Right atrium auricular region (tissue), 2 donors: Measurements from ENCODE around the gene KIAA1217. TPM values are rescaled to one million over a fixed set of nuclear protein-coding genes. Genes with fewer than 3 reads are reported as not detected.

ENCODE experiments used
- DNase-seq: peaks from one replicate; pipeline ENCODE4 v3.0.0-alpha.2; 2019; ENCODE audit warnings: low spot score
- H3K27ac ChIP-seq, 2 donors: fragments of 200-600 bp; sonication (generic); 1 replicate in 1 of 2; 2 replicates in 1 of 2; pipeline ENCODE4 v1.5.1; 2016 to 2019
- H3K27me3 ChIP-seq, 2 donors: fragments of 200-600 bp; sonication (generic); one replicate each; pipeline versions ENCODE4 v1.5.1 to v1.6.0; 2017 to 2019
- H3K36me3 ChIP-seq: fragments of 200-600 bp; sonication (generic); one replicate; pipeline ENCODE4 v1.5.1; 2016
- H3K4me1 ChIP-seq, 2 donors: fragments of 200-600 bp; sonication (generic); one replicate each; pipeline versions ENCODE4 v1.5.1 to v1.6.0; 2017 to 2019
- H3K4me3 ChIP-seq, 2 donors: fragments of 200-600 bp; sonication (generic); 1 replicate in 1 of 2; 2 replicates in 1 of 2; pipeline ENCODE4 v1.5.1; 2017 to 2019; ENCODE audit warnings: mild to moderate bottlenecking in 1 of 2, moderate library complexity in 1 of 2
- H3K9me3 ChIP-seq, 2 donors: fragments of 200-600 bp; sonication (generic); one replicate each; pipeline ENCODE4 v1.5.1; 2019
- CTCF ChIP-seq, 2 donors: fragments of 200-600 bp; sonication (generic); IDR thresholded peaks; one replicate each; pipeline ENCODE4 v1.5.1; 2019; ENCODE audit warnings: antibody characterized with exemption in 2 of 2
- total RNA-seq, 2 donors: library from RNA; depleted of rRNA; stranded (reverse); fragments of >200 nt; gene quantifications; one replicate each; pipeline ENCODE4 v1.1.0, GENCODE V29; 2016

Gene KIAA1217
- total RNA-seq, 2 donors from 2014 or later, result 24.0 to 33.3 TPM

GRCh38 chr10:24172909-24173308 is 36.0 kb upstream of the KIAA1217 start:
- no peaks in the 10 kb centered on the region for H3K9me3 ChIP-seq
- H3K27ac ChIP-seq, result no peak overlapping the region
- no peak overlapping the region for H3K4me3 ChIP-seq
- peaks cover 0 to 11% of the 10 kb centered on the region in 2 donors for H3K4me1 ChIP-seq
- DNase-seq, result no peak
- no peak for TF ChIP-seq CTCF (IDR thresholded peaks at IDR 0.05)
- H3K36me3 ChIP-seq, result no peaks in the 10 kb centered on the region
- H3K27me3 ChIP-seq, result no peaks in the 10 kb centered on the region

- H3K4me1 ChIP-seq, result peaks cover 0 to 2% of the 10 kb centered on the region in 2 donors
- no peak overlapping the region for H3K4me3 ChIP-seq
- no peaks in the 10 kb centered on the region for H3K36me3 ChIP-seq
- TF ChIP-seq CTCF (IDR thresholded peaks at IDR 0.05), result no peak
- DNase-seq, result no peak
- H3K27ac ChIP-seq, result no peak overlapping the region
- H3K27me3 ChIP-seq, result no peaks in the 10 kb centered on the region
- H3K9me3 ChIP-seq, result peaks cover 0 to 6% of the 10 kb centered on the region in 2 donors
Observed at GRCh38 chr10:24174014-24174413, 34.9 kb upstream of the KIAA1217 start.

GRCh38 chr10:24176658-24177057 is 32.3 kb upstream of the KIAA1217 start:
- peaks cover 0 to 14% of the 10 kb centered on the region in 2 donors for H3K9me3 ChIP-seq
- no peaks in the 10 kb centered on the region for H3K27me3 ChIP-seq
- no peak for TF ChIP-seq CTCF (IDR thresholded peaks at IDR 0.05)
- H3K27ac ChIP-seq, result no peak overlapping the region
- H3K4me3 ChIP-seq, result no peak overlapping the region
- H3K4me1 ChIP-seq, result no peaks in the 10 kb centered on the region
- H3K36me3 ChIP-seq, result no peaks in the 10 kb centered on the region
- no peak for DNase-seq

GRCh38 chr10:24177636-24178035 is 31.3 kb upstream of the KIAA1217 start:
- H3K27me3 ChIP-seq, result no peaks in the 10 kb centered on the region
- no peaks in the 10 kb centered on the region for H3K36me3 ChIP-seq
- no peak overlapping the region for H3K4me3 ChIP-seq
- TF ChIP-seq CTCF (IDR thresholded peaks at IDR 0.05), result no peak
- H3K9me3 ChIP-seq, result peaks cover 0 to 14% of the 10 kb centered on the region in 2 donors
- no peak overlapping the region for H3K27ac ChIP-seq
- no peak for DNase-seq
- H3K4me1 ChIP-seq, result no peaks in the 10 kb centered on the region

DNA sequence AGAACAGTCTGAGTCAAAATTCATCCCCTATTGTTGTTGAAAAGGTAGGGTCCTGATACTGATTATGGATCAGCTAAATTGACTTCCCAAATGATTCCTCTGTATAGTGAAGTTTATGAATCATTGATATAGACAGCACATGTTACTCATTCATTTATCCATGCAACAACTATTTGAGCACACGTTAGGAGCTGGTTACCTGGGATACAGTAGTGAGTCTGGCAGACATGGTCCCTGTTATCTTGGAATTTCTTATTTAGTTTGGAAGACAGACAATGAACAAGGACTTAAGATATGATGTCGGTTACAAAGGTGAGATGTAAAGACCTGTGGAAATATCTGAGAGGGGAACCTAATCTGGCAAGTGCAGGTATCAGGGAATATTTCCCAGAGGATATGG is 28.0 kb upstream of the KIAA1217 start:
- H3K9me3 ChIP-seq, result peaks cover 0 to 14% of the 10 kb centered on the region in 2 donors
- peaks cover 0 to 16% of the 10 kb centered on the region in 2 donors for H3K4me1 ChIP-seq
- no peaks in the 10 kb centered on the region for H3K27me3 ChIP-seq
- H3K27ac ChIP-seq, result no peak overlapping the region
- no peaks in the 10 kb centered on the region for H3K36me3 ChIP-seq
- H3K4me3 ChIP-seq, result no peak overlapping the region
- TF ChIP-seq CTCF (IDR thresholded peaks at IDR 0.05), result no peak
- DNase-seq, result no peak

DNA sequence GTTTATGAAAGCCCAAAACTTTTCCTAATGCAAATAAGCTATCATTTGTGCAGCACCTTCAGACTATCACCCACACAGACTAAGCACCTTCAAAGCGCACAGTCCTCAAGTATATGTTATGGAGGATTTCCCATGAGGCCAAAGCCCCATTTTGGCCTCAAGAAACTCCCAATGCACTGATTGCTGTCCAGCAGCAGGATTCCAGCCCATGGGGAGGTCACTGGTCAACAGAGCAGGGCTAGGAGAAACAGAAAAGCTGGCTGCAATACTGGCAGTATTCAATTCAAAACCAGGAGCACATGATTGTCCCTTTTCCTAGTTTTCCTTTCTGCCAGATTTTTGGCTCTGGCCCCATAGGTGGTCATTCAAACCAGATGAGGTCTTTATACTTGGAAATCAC is 24.5 kb upstream of the KIAA1217 start:
- DNase-seq, result no peak
- Histone ChIP-seq H3K4me1 (peaks cover 0 to 16% of the 10 kb centered on the region in 2 donors), H3K9me3 (peaks cover 0 to 3% of the 10 kb centered on the region in 2 donors), H3K27ac (no peak overlapping the region), H3K27me3 (no peaks in the 10 kb centered on the region), H3K36me3 (no peaks in the 10 kb centered on the region), H3K4me3 (no peak overlapping the region)
- no peak for TF ChIP-seq CTCF (IDR thresholded peaks at IDR 0.05)
